NT2/D1 (cell line): Measurements from ENCODE around the gene MMGT1.

ENCODE experiments used
- SUZ12 ChIP-seq: IDR thresholded peaks from 2 replicates; pipeline ENCODE4 v1.6.1; 2011; ENCODE audit not compliant: insufficient read length, insufficient read depth; ENCODE audit errors: extremely low read depth
- YY1 ChIP-seq: IDR thresholded peaks from 2 replicates; pipeline ENCODE4 v1.6.1; 2011; ENCODE audit not compliant: insufficient read length, insufficient read depth
- ZNF274 ChIP-seq: IDR thresholded peaks from 2 replicates; pipeline ENCODE4 v1.6.1; 2011; ENCODE audit warnings: mild to moderate bottlenecking, low read depth, low read length

DNA sequence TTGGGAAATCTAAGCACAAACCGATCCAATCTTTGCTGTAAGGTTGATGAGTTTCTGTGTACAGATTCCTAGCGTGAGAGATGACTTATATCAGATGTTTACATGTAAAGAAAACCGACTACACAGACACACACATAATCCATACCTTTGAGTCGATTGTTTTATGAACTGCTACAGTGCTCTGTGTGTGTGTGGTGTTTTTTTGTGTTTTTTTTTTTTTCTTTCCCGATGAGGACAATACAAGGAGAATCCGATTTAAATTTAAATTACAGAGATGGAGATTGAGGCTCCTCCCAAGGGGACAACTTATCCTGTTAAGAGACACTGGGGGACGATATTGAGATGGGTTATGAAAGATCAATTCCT is 11.0 kb upstream of the MMGT1 start:
- TF ChIP-seq YY1 = no peak
- TF ChIP-seq ZNF274 = no peak
- no peak for TF ChIP-seq SUZ12
